ENCODE results near the gene ZEB1.

GRCh38 chr10:31345886-31346285, 26.9 kb downstream of the ZEB1 start:
- TF ChIP-seq TAF1 (IDR thresholded peaks at IDR 0.05; ENCODE audit: low read depth, low read length) (no peak), HDAC6 (IDR thresholded peaks at IDR 0.05; ENCODE audit: low read depth, low read length) (no peak), NRF1 (IDR thresholded peaks at IDR 0.05; ENCODE audit: low read depth, low read length) (no peak)
